NCI-H748 treated with DMSO at 0.1 percent for 48 hours (cell line): ENCODE measurements around the gene KIF18B.

Experiments
- DNase-seq: peaks from one replicate; lab custom pipeline; 2025; lab: John Stamatoyannopoulos, UW

The KIF18B gene

GRCh38 chr17:44940317-44940716 is 7.3 kb downstream of the KIF18B start:
- DNase-seq: no peak

GRCh38 chr17:44935116-44935515 is 12.5 kb downstream of the KIF18B start:
- DNase-seq: no peak

- no peak for DNase-seq
These were observed 12.8 kb downstream of the KIF18B start for GRCh38 chr17:44934745-44935105.

DNA sequence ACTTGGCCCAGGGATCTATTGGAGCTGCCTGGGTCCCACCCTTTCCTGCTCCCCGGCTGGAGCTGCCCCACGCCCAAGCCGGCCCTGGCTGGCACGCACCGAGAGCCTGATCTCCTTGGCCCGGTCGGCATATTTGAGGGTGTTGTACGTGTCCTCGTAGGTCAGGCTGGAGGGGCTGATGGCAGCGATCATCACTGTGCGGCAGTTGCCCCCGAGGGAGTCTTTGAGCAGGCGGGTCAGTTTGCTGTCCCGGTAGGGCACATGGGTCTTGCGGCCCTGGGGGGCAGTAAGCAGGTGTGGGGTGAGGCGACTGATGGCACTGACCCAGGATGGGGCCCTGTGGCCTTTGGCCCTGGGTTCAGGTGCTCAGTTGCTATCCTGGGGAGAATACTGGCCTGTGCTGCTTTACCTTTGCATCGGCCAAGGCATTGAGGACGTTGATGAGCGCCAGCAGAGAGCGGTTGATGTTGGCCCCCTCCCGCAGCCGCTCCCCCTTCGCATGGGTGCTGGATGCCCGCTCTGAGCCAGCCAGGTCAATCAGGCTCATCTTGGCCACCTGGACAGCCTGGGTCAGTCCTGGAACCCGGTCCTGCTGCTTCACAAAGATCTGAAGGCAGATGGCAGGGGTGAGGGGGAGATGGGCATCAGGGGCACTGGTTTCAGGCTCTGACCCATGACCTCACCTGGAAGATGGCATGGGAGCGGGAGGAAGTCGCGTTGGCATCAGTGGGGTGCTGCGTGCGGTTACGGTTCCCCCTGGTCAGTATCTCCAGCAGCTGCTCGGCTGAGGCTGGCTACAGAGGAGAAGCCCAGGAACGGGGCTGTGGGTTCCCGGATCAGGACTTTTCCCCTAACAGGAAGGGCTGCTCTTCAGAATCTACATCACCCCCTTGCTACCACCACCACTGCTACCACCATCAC is 13.5 kb downstream of the KIF18B start:
- no peak for DNase-seq

DNA sequence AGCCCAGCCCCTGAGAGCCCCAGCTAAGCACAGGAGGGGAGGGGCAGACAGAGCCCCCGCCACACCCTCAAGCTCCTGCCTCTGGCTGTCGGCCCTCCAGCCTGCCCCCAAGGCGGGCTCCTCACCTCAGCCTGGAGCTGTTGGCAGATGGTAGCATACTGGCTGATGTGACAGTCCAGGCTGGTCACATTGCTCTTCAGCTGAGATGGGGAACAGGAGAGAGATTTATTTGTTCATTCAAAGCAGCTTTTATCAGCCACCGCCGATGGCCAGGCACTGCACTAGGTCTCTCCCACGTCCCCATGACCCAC is 14.8 kb downstream of the KIF18B start:
- no peak for DNase-seq

GRCh38 chr17:44932096-44932786 is 15.3 kb downstream of the KIF18B start:
- DNase-seq: no peak

DNA sequence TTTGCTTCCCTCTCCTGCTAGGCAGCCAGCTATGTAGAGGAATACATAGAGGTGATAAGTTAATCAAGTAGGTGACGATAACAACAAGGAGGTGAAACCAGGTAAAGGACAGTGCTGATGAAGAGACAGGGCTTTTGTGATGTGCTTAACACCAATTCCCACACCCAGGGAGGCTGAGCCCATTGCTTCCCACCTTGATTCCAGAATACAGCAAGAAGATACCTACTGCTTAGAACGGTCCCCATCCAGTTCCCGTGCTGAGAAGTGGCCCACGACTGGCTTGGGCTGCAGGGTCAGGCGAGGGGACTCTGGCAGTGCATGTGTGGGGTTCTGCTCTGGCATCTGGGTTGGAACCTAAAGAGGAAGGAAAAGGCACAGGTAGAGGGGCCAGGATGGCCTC is 16.2 kb downstream of the KIF18B start:
- no peak for DNase-seq

DNA sequence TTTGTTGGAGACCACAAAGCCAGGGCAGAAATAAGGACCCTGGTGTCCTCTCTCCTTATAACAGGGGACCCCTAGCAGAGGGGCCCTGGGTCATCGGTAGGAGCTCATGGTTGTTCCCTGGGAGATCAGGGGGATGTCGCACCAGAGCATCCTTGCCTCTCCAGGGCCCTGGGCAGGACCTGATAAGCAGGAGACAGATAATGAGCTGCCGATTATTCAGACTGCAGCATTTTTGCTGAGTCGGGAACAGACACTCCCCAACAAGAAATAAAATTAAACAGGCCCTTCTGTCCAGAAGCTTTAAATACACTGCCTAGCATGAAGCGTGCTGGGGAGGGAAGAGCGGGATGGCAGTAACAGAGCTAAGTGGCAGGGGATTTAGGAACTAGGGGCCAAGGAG is 16.9 kb downstream of the KIF18B start:
- DNase-seq: no peak

DNA sequence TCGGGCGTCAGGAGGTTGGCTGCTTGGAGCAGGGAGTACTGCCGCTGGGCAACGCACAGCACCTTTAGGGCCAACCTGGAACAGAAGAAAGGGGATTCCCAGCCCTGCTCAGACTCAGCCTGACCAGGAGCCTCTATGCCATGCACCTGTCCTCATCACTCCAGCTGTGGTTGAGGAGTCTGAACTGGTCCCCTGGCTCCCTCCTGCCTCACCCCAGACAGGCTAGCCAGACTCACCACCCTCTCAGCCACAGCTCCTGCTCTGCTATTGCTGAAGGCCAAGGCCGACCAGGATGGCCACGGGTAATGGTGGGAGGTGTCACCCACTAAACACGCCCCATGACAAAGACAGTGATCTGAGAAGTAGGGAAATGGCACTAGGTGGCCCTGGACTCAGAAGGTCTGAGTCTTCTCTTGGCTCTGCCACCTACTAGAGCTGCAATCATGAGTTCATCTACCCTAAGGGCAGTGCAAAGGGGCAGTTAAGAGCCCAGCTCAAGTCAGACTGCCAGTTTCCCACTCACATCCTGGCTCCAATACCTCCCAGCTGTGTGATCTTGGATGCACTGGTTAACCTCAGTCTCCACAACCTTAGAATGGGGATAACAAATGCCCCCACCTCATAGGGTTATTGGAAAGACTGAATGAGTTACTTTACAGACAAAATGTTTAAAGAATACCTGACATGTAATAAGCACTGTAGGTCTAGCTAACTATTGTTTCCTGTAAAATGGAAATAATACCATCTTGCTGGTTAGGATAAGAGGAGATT is 18.4 kb downstream of the KIF18B start:
- DNase-seq: no peak

DNA sequence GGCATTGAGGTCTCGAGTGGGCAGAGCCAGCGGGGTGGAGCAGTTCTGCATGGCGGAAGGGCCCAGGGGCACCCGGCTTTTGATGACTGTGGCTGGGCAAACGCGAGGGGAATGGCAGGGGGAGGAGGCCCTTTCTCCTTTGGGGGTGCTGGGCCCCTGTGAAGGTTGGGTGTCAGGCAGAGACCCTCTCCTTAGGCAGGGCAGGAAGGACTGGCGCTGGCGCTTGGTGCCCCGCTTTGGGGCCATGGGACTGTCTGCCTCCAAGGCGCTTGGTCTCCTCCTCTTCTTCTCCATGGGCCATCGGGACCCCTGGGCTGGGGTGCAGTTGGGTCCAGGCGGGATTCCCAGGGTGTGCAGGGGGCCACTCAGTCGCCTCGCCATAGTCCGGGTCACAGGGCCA is 19.4 kb downstream of the KIF18B start:
- DNase-seq: no peak

- DNase-seq: no peak
These were observed 19.9 kb downstream of the KIF18B start for GRCh38 chr17:44927696-44928095.

GRCh38 chr17:44926821-44927525 is 20.6 kb downstream of the KIF18B start:
- DNase-seq: no peak

- no peak for DNase-seq
These were observed 21.6 kb downstream of the KIF18B start for GRCh38 chr17:44925731-44926697.

DNA sequence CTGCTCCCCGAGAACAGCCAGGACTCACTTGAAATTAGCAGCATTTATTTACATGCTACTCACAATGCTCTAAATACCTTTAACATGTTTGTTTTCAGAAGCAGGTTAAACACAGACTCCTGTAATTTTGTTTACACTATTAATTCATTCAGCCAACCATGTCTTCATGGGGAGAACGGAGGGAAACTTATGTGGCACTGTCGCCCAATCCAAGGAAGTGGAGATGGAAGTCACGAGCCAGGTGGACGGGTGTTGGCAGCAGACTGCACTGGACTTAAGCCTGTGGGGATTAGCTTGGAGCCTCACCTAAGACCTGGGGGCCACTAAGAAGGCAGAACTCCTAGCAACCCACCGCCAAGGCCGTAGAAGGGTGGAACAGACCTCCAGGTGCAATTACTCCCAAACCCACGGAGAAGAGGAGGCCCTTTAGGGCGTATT is 23.4 kb downstream of the KIF18B start:
- DNase-seq: peak; percentile 17

- DNase-seq: no peak
These were observed 24.7 kb downstream of the KIF18B start for GRCh38 chr17:44922746-44923470.

DNA sequence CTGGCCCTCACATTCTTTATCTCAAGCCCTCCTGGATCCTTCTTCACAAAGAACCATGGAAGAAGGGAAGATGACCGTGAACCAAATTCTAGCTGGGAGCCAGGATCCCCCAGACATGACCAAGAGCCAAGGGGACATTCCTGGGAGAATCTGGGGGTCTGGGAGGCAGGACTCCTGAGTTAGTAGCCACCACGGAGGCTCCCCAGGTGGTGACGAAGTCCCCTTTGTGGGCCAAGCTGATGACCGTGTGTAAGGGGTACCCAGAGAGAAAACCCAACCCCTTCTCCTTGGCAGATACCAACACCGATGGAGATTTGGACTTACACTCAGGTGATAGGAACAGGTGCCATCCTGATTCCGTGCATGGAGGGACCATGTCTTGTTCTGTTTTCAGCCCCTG is 25.4 kb downstream of the KIF18B start:
- DNase-seq: no peak

GRCh38 chr17:44921122-44921882 is 26.3 kb downstream of the KIF18B start:
- no peak for DNase-seq

- no peak for DNase-seq
These were observed 27.0 kb downstream of the KIF18B start for GRCh38 chr17:44920565-44920940.

- peak; percentile 42 for DNase-seq
These were observed 27.5 kb downstream of the KIF18B start for GRCh38 chr17:44919885-44920564.
